Lung (tissue), 12 donors: ENCODE measurements around the gene USP6NL. TPM values are rescaled to one million over a fixed set of nuclear protein-coding genes. Genes with fewer than 3 reads are reported as not detected.
A peak's percentile ranks its signal among the peaks of the same experiment; 100 is the strongest.

Experiments
- ATAC-seq: fragments of 200-7000 bp; cut with Tn5 transposase; one replicate; pipeline ENCODE4 v1.9.1; 2020; ENCODE audit warnings: moderate number of reproducible peaks; ENCODE audit not compliant: insufficient read depth, low FRiP score
- DNase-seq, 3 donors: peaks; one replicate each; pipeline ENCODE4 v3.0.0-alpha.2; 2013 to 2017
- H3K27ac ChIP-seq, 2 donors: one replicate each; pipeline ENCODE4 v1.5.1; 2013; ENCODE audit warnings: mild to moderate bottlenecking in 2 of 2, moderate library complexity in 2 of 2, control low read depth in 1 of 2, inconsistent platforms in 1 of 2, low read depth in 1 of 2, low read length in 1 of 2
- H3K27me3 ChIP-seq, 3 donors: one replicate each; pipeline ENCODE4 v1.5.1; 2013; ENCODE audit warnings: low read length in 2 of 3; ENCODE audit not compliant: control insufficient read depth in 3 of 3, insufficient read depth in 3 of 3
- H3K36me3 ChIP-seq, 4 donors: one replicate each; pipeline ENCODE4 v1.5.1; 2013; ENCODE audit warnings: low read length in 4 of 4, mild to moderate bottlenecking in 1 of 4, moderate library complexity in 1 of 4; ENCODE audit not compliant: control insufficient read depth in 4 of 4, insufficient read depth in 4 of 4
- H3K4me1 ChIP-seq, 5 donors: one replicate each; pipeline ENCODE4 v1.5.1; 2013; ENCODE audit warnings: low read length in 5 of 5, mild to moderate bottlenecking in 2 of 5, moderate library complexity in 1 of 5; ENCODE audit not compliant: control insufficient read depth in 5 of 5, insufficient read depth in 5 of 5
- H3K4me3 ChIP-seq: one replicate; pipeline ENCODE4 v1.5.1; 2013; ENCODE audit warnings: mild to moderate bottlenecking, control low read depth, moderate library complexity
- H3K9ac ChIP-seq, 2 donors: one replicate each; pipeline ENCODE4 v1.5.1; 2013; ENCODE audit warnings: low read length in 2 of 2, control low read depth in 1 of 2; ENCODE audit not compliant: insufficient read depth in 1 of 2
- H3K9me3 ChIP-seq, 4 donors: one replicate each; pipeline ENCODE4 v1.5.1; 2013; ENCODE audit warnings: low read length in 3 of 4, mild to moderate bottlenecking in 1 of 4, moderate library complexity in 1 of 4; ENCODE audit not compliant: control insufficient read depth in 4 of 4, insufficient read depth in 3 of 4
- WGBS, 2 donors: extraction: QIAGEN DNeasy Blood & Tissue Kit; methylation state at CpG; one replicate each; pipeline ENCODE4 v1.1.7; 2013; 5-methylcytosine and 5-hydroxymethylcytosine counted together
- polyA plus RNA-seq, 2 donors: library from polyadenylated mRNA; stranded (reverse); fragments of 200-250 nt; gene quantifications; one replicate each; pipeline ENCODE4 v1.2.1, GENCODE V29; 2013
- total RNA-seq, 2 donors: library from RNA; depleted of rRNA in 1 of 2; stranded (reverse); fragments of >200 nt in 1 of 2; gene quantifications; one replicate each; pipeline ENCODE4 v1.2.1, GENCODE V29; 2014 to 2021
- TF ChIP-seq, protein P1 (sequence below): IDR thresholded peaks from 2 replicates; pipeline ENCODE4 v1.5.1; 2012; ENCODE audit warnings: mild to moderate bottlenecking; ENCODE audit errors: control extremely low read depth, extremely low read depth
- donor health status: control.
- donor health status: control.
- donor health status: Bipolar disorder and iron deficiency.
- donor health status: healthy.
- donor health status: DM: yes; HTN: yes; CAD: no.

Gene USP6NL
- total and polyA plus RNA-seq, 4 donors = 5.4 to 41.7 (median 13.4) TPM

DNA sequence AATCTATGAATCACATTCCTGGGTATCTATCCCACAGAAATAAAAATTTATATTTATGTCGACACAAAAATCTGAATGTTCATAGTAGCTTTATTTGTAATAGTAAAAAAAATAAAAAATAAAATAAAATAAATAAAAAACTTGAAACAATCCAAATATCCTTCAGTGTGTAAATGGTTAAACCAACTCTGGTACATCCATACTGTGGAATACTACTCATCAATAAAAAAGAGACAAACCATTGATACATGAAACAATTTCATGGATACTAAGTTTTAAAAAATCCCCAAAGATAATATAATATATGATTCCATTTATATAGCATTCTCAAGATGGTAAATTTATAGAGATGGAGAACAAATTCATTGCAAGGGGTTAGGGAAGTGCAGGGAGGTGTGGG lies 48.6 kb downstream of the USP6NL start:
- no peaks in the 10 kb centered on the region for H3K9me3 ChIP-seq
- H3K9ac ChIP-seq = no peak overlapping the region
- no peaks in the 10 kb centered on the region for H3K27me3 ChIP-seq
- ATAC-seq (no peak), DNase-seq (no peak)
- no peak overlapping the region for H3K27ac ChIP-seq
- peaks cover 0 to 18% (median 2%) of the 10 kb centered on the region in 5 donors for H3K4me1 ChIP-seq
- H3K36me3 ChIP-seq = peaks cover 0 to 2% (median 0%) of the 10 kb centered on the region in 4 donors
- 97 to 98% methylated on average over 1 of the region's 1 CpG for WGBS, 2 donors
- TF ChIP-seq, protein P1, sequence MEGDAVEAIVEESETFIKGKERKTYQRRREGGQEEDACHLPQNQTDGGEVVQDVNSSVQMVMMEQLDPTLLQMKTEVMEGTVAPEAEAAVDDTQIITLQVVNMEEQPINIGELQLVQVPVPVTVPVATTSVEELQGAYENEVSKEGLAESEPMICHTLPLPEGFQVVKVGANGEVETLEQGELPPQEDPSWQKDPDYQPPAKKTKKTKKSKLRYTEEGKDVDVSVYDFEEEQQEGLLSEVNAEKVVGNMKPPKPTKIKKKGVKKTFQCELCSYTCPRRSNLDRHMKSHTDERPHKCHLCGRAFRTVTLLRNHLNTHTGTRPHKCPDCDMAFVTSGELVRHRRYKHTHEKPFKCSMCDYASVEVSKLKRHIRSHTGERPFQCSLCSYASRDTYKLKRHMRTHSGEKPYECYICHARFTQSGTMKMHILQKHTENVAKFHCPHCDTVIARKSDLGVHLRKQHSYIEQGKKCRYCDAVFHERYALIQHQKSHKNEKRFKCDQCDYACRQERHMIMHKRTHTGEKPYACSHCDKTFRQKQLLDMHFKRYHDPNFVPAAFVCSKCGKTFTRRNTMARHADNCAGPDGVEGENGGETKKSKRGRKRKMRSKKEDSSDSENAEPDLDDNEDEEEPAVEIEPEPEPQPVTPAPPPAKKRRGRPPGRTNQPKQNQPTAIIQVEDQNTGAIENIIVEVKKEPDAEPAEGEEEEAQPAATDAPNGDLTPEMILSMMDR = no peak
- no peak overlapping the region for H3K4me3 ChIP-seq

DNA sequence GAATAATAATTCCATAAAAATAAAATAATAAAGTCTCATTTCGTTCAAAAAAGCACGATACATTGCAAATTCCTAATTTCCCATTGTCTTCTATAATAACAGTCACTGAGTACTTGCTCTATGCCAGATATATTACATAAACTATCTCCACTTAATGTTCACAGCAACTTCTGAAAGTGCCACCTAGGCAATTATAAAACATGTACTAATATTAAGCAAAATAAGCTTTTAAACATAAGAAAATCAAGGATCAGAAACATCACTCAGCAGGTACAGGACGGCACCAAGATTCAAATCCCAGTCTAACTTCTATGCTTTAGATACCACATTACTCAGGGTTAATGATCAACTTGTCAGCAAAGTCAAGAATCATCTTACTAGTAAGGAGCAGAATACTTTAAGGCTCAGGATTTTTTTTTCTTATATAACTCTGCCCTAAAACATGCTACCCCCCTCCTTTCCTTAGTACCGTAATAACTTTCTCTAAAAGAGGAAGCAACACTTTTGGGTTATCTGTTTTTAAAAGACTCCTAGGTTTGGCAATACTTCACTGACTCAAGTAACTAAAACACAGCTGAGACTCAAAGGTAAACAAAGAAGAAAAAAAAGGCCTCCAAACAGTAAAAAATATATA lies 51.3 kb downstream of the USP6NL start:
- ATAC-seq (peak; percentile 58), DNase-seq (peak in 2 of 3 donors; percentile 36 to 69)
- TF ChIP-seq, protein P1 = no peak
- WGBS, 2 donors = 44 to 47% methylated on average over 4 of the region's 4 CpGs
- H3K27me3 ChIP-seq = no peaks in the 10 kb centered on the region
- peaks cover 0 to 18% (median 2%) of the 10 kb centered on the region in 5 donors for H3K4me1 ChIP-seq
- H3K36me3 ChIP-seq = peaks cover 0 to 2% (median 0%) of the 10 kb centered on the region in 4 donors
- H3K9ac ChIP-seq = peak overlapping the region in 1 of 2 donors; percentile 16
- no peaks in the 10 kb centered on the region for H3K9me3 ChIP-seq
- no peak overlapping the region for H3K4me3 ChIP-seq
- no peak overlapping the region for H3K27ac ChIP-seq

DNA sequence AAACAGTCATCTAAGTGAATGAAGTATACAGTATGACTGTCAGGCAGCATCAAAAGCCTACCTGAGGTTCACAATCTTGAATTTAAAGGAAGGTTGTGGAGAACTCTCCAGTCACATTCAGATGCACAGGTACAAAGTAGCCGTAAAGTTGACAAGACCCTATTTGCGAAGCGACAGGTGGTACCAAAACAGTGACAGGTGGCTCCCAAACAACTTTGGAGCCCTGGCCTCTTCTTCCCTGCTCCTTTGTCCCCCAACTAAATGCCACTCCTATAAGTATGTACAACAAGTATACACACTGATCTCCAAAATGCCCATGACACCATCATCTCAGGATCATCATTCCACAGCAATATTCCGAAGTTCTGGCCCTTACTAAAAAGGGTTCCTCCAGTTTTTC lies 53.5 kb downstream of the USP6NL start:
- ATAC-seq (no peak), DNase-seq (no peak)
- Histone ChIP-seq H3K4me1 (peaks cover 0 to 15% (median 0%) of the 10 kb centered on the region in 5 donors), H3K27ac (no peak overlapping the region), H3K9me3 (no peaks in the 10 kb centered on the region), H3K9ac (no peak overlapping the region), H3K27me3 (no peaks in the 10 kb centered on the region), H3K36me3 (peaks cover 0 to 2% (median 0%) of the 10 kb centered on the region in 4 donors), H3K4me3 (no peak overlapping the region)
- TF ChIP-seq, protein P1 = no peak
- WGBS, 2 donors = 98% methylated on average over 4 of the region's 4 CpGs
